Kidney epithelial cell (primary cell): ENCODE results near the gene SMARCA1. TPM values are rescaled to one million over a fixed set of nuclear protein-coding genes. Genes with fewer than 3 reads are reported as not detected.

Experiments used
- DNase-seq: peaks from one replicate; pipeline ENCODE4 v3.0.0-alpha.2; 2010; ENCODE audit warnings: low read depth
- H3K27me3 ChIP-seq: 2 replicates; pipeline ENCODE4 v1.6.0; 2011; ENCODE audit warnings: low read length; ENCODE audit not compliant: control insufficient read depth, insufficient read depth
- H3K36me3 ChIP-seq: 2 replicates; pipeline ENCODE4 v1.5.1; 2011; ENCODE audit warnings: low read length; ENCODE audit not compliant: control insufficient read depth, insufficient read depth
- H3K4me3 ChIP-seq: 2 replicates; pipeline ENCODE4 v1.5.1; 2011; ENCODE audit warnings: low read depth, mild to moderate bottlenecking, control low read depth, low read length
- CTCF ChIP-seq: IDR thresholded peaks from 2 replicates; pipeline ENCODE4 v1.5.1; 2011; ENCODE audit warnings: mild to moderate bottlenecking, moderate library complexity, low read length, control low read depth, inconsistent platforms; ENCODE audit not compliant: insufficient read depth, poor library complexity, severe bottlenecking
- total RNA-seq: library from RNA; depleted of rRNA; stranded (reverse); fragments of >200 nt; gene quantifications from 2 replicates; pipeline ENCODE4 v1.2.3, GENCODE V29; 2015

Gene SMARCA1
- total RNA-seq, 1 donor from 2014 or later: 32.7 TPM

DNA sequence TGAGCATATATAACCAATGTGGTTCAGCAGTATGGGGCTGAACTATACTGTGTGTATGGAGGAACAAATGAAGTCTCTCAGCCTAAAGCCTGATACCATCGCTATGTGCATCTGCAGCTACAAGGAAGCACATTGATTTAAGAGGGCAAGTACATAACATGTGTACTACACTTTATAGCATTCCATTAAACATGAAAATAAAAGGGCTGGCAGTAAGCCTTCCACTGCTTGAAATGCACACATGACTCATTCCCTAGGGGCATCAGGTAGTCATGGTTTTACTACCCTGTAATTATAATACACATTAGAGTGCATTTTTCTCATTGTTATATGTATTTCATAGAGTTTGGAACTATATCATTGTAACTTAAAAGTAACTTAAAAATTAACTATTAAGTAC is 51.2 kb downstream of the SMARCA1 start:
- H3K4me3 ChIP-seq: no peak overlapping the region
- TF ChIP-seq CTCF: no peak
- H3K27me3 ChIP-seq: no peaks in the 10 kb centered on the region
- no peaks in the 10 kb centered on the region for H3K36me3 ChIP-seq
- DNase-seq: peak; percentile 2

- TF ChIP-seq CTCF: peak; percentile 22
- Histone ChIP-seq H3K36me3 (no peaks in the 10 kb centered on the region), H3K27me3 (no peaks in the 10 kb centered on the region), H3K4me3 (no peak overlapping the region)
- DNase-seq: no peak
Observed at GRCh38 chrX:129462707-129463106, 60.6 kb downstream of the SMARCA1 start.

DNA sequence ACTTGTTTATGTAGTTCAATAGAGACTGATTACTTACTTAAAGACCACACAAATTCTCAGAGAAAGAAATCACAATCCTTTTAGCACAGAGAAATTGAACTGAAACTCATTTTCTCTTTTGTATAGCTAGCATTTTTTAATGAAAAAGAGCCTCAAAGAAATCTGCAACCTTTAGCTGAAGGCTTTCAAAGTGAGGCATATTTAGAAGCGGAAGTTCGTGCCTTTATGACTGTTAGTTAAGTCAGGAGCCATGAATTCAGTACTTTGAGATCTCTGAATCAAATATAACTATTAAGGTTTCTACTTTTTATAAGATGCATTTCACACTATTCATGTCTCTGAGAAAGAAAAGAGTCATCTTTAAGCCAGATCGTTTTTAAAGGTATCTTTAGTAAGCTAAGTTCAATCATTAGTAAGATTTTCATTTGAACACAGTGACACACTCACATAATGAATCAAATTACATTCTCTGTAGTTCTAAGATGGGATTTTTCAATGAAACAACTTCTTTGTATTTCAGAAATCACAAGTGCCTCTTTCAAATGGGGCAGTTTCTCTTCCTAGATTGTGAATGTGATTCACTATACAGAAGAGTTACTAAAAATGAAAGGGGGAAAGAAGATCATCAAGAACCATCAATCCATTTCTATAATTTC is 61.4 kb downstream of the SMARCA1 start:
- no peaks in the 10 kb centered on the region for H3K27me3 ChIP-seq
- TF ChIP-seq CTCF: no peak
- DNase-seq: no peak
- H3K36me3 ChIP-seq: no peaks in the 10 kb centered on the region
- H3K4me3 ChIP-seq: no peak overlapping the region

DNA sequence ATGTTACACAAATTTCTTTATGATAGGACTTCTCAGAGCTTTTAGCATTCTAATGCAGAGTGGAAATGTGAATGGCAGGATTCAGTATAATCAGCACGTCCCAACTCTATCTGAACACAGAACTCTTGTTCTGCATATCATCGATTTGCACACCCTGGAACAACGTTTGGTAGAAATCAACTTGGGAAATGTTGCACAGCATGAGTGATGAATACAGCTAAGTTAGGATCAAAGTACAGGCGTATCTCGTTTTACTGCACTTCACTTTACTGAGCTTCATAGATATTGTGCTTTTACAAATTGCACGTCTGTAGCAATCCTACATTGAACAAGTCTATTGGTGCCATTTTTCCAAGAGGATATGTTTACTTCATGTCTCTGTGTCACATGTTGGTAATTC is 70.8 kb downstream of the SMARCA1 start:
- Histone ChIP-seq H3K36me3 (no peaks in the 10 kb centered on the region), H3K27me3 (no peaks in the 10 kb centered on the region)

GRCh38 chrX:129450123-129450522 is 73.2 kb downstream of the SMARCA1 start:
- H3K36me3 ChIP-seq: no peaks in the 10 kb centered on the region
- no peak for DNase-seq
- no peak for TF ChIP-seq CTCF
- no peaks in the 10 kb centered on the region for H3K27me3 ChIP-seq
- H3K4me3 ChIP-seq: no peak overlapping the region

More for the DNA sequence above, 70.8 kb downstream of the SMARCA1 start:
- no peak overlapping the region for H3K4me3 ChIP-seq
- no peak for DNase-seq
- TF ChIP-seq CTCF: no peak

GRCh38 chrX:129449148-129449547 is 74.1 kb downstream of the SMARCA1 start:
- H3K4me3 ChIP-seq: no peak overlapping the region
- TF ChIP-seq CTCF: no peak
- no peaks in the 10 kb centered on the region for H3K27me3 ChIP-seq
- no peak for DNase-seq
- H3K36me3 ChIP-seq: no peaks in the 10 kb centered on the region
